Activated T-cell treated with anti-CD3 and anti-CD28 coated beads, Interleukin-2, amount 50 U/mL, for 1 hour (primary cell): ENCODE results near the gene CDK14.
"Not testable (repeated sequence)": the region's sequence is repeated elsewhere in the genome, so short reads cannot be mapped to it uniquely, and the experiment has no call there.

ENCODE experiments used
- DNase-seq: peaks from one replicate; pipeline ENCODE4 v3.0.0-alpha.2; 2020

Gene CDK14

DNA sequence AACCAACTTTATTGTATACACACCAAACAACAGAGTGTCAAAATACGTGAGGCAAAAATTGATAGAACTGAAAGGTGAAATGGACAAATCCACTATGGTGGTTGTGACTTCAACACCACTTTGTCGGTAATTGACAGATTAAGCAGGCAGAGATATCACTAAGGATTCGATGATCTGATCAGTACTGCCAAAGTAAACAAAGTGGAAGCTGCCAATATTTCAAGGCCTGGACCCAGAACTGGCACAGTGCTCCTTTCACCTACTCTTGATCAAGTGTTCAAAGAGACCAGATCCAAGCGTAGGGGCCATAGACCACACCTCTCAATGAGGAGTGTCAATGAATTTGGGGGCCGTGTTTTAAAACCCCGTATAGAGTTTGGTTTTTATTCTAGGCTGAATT is 167.0 kb downstream of the CDK14 start:
- no peak for DNase-seq

DNA sequence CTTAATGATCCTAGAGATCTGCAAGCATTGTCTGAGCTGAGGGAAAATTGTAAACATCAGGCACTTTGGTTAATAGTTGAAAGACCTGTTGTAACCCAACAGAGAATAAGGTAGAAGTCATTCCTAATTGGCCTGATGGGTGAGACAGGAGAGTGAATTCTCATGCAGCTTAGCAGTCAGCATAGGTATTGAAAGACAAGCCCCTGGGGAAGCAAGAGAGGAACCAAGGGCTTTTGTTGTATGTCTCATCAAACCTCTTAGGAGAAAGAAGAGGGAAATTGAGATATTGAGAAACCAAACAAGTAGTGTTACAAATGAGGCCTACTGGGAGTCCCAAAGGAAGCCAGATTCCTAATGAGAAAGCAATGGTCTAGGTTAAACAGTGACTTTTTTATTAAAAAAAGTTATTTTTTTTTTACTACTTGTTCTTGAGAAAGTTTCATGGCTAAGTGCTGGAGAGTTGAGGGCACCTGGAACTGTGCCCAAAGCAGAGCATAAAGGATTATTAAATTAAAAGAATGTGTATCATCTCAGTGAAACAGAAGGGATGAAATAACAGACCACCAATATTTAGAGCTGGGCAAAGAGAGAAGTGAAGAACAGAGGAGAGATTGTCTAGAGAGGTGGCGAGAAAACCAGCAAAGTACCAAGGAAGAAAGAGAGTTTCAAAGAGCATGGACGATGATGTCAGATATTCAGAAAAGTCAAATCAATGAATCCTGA is 168.9 kb downstream of the CDK14 start:
- DNase-seq, result no peak

DNA sequence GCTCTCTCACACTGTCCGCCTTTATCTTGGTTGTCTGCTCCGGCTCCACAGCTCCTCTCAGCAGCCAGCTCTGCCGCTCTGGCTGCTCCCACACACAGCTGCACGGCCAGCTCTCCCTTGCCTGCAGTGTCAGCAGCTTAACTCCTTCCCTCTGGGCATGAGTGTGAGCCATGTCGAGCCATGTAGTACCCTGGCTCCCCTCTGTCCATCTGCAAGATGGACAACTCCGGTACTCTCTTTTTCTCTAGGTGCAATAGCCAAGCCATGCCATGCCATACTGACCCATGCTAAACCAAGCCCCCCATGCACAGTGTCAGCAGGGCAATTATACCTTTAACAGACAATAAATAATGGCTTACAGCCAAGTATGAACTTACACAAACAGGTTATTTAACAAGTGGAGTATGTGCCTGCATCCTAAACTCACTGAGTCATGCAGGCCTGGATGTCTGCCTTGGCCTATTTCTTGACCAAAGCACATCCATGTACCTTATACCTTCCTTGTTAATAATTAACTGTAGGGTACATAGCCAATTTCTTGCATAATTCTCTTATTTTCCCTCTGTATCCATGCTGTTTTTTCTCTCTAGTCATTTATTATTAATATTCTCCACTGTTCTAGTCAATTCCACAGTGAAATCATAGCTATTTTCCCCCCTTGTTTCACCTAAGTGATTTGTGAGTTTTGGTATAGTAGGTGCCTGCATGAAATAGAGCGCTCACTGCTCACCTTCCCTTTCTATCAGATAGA is 170.9 kb downstream of the CDK14 start:
- DNase-seq, result no peak

DNA sequence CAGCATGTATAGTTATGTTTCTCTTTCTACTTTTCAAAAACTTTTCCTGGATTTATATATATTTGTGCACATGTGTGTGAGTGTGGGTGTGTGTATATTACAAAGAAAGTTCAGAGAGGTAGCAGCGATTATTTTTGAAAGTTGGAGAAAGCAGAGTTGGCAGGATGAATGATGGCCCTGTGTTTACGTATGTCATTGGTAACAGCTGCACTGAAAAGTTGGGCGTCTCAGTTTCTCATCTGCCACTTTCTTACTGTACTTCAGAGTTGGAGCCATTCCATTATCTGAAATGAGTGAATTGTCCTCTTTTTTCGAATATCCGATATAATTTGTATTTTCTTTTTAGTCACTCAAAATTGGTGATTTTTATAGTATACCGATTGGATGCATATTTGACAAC is 172.2 kb downstream of the CDK14 start:
- DNase-seq, result no peak

- DNase-seq, result no peak
These were observed 172.9 kb downstream of the CDK14 start for GRCh38 chr7:90769036-90769435.

DNA sequence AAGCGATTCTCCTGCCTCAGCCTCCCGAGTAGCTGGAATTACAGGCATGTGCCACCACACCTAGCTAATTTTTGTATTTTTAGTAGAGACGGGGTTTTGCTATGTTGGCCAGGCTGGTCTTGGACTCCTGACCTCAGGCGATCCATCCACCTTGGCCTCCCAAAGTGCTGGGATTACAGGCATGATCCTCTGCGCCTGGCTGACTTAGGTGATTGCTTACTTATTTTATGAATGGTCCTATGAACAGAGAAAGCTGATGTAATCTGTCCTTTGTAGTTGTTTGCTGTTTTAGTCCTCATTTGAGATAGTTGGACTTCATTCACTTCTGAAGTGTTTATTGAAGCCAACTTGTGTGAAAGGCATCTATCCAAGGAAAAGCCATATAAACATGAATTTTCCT is 173.4 kb downstream of the CDK14 start:
- not testable (repeated sequence) for DNase-seq

DNA sequence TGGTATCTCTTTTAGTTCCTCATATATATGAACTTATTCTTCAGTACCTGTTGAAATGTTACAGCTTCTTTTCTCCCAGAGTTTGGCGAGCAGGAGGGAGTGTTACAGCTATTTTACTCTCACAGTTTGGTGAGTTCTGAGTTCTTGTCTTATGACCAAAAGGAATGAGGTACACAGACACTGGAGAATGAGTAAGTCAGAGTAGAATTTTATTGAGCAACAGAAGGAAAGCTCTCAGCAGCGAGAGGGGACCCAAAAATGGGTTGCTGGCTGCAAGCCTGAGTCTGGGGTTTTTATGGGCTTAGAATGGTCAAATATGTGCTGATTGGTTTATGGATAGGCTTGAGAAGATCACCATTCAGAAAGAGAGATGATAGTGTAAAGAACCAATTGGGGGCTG is 175.2 kb downstream of the CDK14 start:
- no peak for DNase-seq

- DNase-seq, result no peak
These were observed 176.3 kb downstream of the CDK14 start for GRCh38 chr7:90772410-90772809.

GRCh38 chr7:90773269-90773668 is 177.1 kb downstream of the CDK14 start:
- DNase-seq, result no peak

- no peak for DNase-seq
These were observed 178.6 kb downstream of the CDK14 start for GRCh38 chr7:90774706-90775105.

DNA sequence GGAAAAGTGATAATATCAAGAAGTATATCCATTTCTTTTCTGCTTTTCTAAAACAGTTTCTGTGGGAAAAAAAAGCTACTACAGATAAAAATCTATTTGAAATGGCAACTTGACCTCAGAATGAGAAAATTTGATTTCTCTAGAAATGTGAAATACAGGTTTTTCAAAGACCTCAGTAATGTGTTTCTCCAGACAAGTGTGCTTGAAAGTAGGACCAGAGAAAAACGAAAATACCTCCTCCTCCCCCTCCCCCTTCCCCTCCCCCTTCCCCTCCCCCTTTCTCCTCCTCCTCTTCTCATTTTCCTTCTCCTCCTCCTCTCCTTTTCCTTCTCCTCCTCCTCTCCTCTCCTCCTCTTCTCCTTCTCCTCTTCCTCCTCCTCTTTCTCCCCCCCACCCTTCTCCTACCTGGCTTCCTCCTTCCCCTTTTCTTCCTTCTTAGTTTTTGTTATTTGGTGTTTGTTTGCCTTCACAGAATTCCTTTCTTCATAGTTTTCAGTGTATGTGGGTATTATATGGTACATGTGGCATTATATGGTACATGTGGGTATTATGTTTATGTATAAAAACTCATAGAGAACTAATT is 179.4 kb downstream of the CDK14 start:
- no peak for DNase-seq

DNA sequence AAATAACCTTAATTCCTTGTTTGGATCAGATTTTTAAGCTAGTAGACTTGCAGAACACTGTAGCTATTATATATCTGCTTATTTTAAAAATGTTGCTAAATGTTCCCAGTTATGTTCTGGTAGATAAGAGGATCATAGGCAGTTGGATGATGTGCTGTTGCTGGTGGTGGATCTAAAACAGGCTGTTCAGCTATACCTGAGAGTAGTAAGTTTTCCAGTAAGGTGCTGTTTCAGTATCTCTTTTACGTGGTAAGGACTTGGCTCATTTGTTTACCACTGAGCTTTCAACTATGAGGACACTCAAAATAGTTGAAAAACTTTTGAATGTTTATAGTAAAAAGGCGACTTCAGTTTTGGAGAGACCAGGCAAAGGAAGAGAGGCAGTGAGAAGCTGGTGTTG is 180.9 kb downstream of the CDK14 start:
- DNase-seq, result no peak

DNA sequence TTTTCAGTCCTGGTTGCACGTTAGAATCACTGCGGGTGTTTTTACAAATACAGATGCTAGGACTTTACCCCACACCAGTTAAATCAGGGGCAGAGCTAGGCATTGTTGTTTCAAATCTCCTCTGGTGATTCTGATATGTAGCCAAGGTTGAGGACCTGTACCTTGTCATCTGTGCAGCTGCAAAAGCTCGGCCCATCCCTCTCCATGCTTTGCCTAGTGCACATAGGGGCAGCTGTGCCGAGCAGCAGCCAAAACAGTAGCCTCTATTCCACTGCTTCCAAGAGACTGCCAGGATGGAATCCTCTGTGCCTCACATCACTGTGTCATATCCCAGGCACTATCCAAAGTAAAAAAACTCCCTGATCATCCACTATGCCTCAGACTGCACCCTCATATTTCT is 181.3 kb downstream of the CDK14 start:
- no peak for DNase-seq

- DNase-seq, result no peak
These were observed 181.8 kb downstream of the CDK14 start for GRCh38 chr7:90777886-90778285.

- DNase-seq, result no peak
These were observed 191.9 kb downstream of the CDK14 start for GRCh38 chr7:90788052-90788451.

DNA sequence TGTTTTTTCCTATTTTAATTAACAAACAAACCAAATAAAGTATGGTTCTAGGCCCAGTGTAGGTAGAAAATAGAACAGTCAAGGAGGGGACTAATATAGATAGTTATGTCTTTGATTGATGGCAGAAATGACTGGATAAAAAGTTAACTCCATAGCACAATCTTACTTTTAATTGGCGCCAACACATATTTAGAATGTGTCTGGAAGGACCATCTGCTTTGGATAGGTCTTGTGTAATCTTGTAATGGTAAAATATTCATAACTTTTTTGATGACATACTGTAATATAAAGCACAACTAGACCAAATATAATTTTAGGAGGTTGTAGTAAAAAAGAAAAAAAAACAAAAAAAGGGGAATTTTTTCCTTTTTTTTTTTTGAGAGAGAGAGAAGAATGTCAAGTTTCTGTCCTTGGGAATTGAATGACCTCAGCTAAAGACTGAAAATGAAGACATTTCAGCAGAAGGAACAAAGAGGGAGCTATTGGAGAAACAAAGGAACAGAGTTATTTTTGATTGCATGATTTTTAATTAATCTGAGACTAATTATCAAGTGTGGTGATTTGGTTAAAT is 193.7 kb downstream of the CDK14 start:
- no peak for DNase-seq

DNA sequence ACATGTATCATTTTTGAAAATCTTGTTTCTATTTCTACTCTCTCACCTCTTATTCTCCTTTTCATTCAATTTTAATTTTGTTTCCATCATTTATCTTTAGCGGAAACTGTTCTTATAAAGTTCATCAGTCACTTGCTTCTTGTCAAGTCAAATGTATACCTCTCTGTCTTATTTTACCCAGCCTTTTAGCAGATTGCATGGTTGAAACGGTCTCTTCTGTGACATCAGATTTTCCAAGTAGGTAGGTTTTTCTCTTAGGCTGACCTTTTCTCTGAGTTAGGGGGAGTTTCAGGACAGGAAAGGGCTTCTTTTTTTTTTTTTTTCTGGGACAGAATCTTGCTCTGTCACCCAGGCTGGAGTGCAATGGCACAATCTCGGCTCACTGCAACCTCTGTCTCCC is 195.5 kb downstream of the CDK14 start:
- DNase-seq, result no peak

DNA sequence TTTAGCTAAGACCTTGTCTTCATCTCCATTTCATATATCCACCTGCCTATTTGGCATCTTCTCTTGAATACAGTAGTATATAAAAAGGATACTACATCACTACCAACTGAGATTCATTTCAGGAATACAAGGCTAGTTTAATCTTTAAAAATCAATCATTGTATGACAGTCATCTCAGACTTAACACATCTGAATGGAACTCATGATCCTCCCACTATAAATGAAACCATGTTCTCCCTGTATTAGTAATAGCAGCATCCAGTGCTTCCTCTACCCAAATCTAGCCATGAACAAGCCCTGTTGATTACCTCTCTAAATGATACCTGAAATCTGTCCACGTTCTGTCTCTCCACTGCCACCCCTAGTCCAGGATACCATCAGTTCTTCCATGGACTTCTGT is 196.2 kb downstream of the CDK14 start:
- DNase-seq, result no peak

DNA sequence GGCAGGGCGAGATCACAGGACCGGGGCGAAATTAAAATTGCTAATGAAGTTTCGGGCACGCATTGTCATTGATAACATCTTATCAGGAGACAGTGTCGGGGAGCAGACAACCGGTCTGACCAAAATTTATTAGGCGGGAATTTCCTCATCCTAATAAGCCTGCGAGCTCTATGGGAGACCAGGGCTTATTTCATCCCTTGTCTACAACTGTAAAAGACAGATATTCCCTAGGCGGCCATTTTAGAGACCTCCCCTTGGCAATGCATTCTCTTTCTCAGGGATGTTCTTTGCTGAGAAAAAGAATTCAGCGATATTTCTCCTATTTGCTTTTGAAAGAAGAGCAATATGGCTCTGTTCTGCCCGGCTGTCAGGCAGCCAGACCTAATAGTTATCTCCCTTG is 198.1 kb downstream of the CDK14 start:
- DNase-seq, result not testable (repeated sequence)

- DNase-seq, result no peak
These were observed 201.5 kb downstream of the CDK14 start for GRCh38 chr7:90797596-90797995.

- DNase-seq, result no peak
These were observed 208.2 kb downstream of the CDK14 start for GRCh38 chr7:90804370-90804769.

GRCh38 chr7:90815552-90815951 is 219.4 kb downstream of the CDK14 start:
- DNase-seq, result not testable (repeated sequence)

DNA sequence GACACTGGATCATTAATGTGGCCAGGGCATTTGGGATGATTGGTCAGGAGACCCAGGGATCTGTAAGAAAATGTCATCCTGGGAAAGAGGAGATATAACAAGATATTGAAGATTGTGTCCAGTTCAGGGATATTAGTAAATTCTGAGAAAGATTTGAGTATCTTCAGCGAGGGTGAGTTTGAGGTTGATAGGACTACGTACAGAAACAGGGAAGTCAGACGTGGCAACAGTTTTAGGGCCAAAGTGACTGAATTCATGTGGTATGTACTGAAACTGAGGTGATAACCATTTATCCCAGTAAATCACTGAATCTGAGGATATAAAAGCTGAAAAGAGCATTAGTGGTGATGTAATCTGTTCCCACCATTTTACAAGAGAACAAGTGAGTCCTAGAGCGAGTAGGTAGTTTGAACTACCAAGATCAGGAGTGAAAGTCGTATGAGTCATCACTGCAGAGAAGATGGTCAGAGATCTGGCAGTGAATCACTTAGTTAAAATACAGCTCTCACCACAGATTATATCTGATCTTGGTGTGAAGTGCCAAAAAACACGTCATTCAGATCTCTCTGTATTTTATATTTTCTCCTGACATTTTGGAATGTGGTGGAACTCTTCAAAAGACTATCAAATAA is 220.5 kb downstream of the CDK14 start:
- no peak for DNase-seq
